Activated T-cell treated with anti-CD3 and anti-CD28 coated beads for 24 hours (primary cell): ENCODE data around the gene ONECUT3.

Experiments used
- DNase-seq: peaks from one replicate; pipeline ENCODE4 v3.0.0-alpha.2; 2020; ENCODE audit warnings: low read depth

ONECUT3 gene

GRCh38 chr19:1814833-1815604 lies 61.7 kb downstream of the ONECUT3 start:
- DNase-seq, result no peak

- DNase-seq, result no peak
These were observed 62.6 kb downstream of the ONECUT3 start for GRCh38 chr19:1815605-1816529.

GRCh38 chr19:1816530-1817298 lies 63.4 kb downstream of the ONECUT3 start:
- no peak for DNase-seq

GRCh38 chr19:1817553-1818179 lies 64.4 kb downstream of the ONECUT3 start:
- DNase-seq, result no peak

DNA sequence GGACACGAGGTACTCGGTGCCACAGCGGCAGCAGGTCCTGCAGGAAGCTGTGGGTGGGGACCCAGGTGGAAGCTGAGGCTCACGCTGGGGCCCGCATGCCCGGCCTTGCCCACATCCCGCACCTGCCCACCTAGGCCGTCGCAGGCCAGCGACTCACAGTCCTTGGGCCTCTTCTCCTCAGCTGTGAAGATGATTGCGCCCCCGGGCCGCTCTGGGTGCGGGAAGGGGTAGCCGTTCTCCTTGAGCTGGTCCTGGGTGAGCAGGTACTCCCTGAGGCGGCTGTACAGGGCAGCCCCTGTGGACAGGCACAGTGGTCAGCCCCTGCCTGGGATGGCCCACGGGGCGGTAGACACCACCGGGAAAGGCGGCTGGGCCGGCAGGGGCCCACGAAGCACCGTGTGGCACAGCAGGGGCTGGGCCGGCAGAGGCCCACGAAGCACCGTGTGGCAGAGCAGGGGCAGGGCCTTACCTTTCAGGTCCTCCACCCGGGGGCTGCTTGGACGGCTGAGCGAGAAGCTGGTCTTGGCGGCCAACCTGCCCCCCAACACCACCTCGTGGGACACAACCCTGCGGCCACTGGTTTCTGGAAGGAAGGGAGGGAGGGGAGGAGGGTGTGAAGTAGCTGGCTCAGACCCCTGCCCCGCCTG lies 65.4 kb downstream of the ONECUT3 start:
- no peak for DNase-seq

DNA sequence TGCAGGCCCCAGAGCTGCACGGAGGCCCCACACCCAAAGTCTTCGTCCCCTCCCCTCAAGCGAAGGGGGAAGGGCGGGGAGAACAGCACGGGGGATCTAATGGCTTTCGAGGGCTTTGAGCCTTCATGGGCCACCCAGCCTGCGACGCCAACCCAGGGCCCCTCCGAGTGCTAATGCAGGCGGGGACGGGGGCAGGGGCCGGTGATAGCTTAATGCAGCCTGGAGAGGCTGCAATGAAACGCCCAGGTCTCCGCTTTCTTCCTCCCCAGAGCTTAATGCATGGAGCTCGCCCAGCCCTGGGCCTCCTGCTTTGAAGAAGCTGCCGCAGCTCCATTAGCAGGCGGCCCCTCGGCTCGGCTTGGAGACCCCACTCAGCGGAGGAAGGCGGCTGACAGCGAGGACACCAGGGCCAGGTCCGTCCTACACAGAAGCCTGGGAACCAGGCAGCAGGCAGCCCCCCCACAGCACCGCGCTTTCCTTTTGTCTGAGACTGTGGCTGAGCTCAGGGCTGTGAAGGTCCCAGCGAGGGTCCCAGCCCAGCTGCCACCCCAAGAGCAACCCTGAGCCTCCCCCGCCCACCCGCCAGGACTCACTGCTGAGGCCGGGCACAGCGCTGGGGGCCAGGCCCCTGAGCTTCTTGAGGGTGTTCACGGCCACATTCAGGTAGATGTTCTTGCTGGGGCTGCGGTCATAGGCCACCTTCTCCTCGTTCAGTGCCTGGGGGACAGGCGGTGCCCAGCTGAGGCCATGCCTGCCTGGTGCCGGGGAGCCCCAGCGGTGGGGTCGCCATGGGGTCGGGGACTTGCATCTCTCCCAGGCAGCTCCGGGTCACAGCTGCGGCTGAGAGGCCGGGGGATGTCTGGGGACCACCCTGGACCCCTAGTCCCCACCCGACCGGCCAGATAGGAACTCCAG lies 66.3 kb downstream of the ONECUT3 start:
- DNase-seq, result no peak

GRCh38 chr19:1822210-1822609 lies 68.9 kb downstream of the ONECUT3 start:
- no peak for DNase-seq

- no peak for DNase-seq
These were observed 69.7 kb downstream of the ONECUT3 start for GRCh38 chr19:1823020-1823419.

DNA sequence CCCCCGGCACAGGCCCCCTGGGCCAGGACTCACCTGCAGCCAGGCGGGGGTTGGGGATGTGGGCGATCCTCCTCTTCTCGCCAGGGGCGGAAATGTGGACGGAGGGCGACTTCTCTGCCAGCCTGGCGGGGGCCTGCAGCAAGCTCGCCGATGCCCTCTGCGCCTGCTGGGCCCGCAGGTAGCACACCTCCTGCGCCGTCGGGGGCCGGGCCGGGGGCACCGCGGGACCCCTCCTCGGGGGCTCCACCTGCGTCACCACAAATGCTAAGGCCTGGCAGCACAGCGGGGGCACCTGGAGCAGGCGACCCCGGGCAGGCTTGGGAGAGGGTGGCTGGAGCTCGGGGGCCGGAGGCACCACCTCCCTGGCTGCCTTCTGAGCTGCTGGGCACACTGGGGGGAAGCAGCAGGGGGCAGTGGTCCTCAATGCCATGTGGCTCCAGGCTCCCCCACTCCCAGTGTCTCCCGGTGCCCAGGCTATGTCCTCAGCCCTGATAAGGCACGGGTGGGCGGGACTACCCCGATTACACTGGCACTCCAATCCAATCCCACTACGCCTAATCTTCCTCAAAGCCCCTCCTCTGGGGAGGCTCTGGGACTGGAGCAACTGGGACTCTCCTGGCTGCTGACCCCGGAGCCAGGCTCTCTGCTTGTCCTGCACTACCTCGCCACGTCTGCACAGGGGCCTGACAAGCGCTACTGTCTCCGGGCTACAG lies 70.4 kb downstream of the ONECUT3 start:
- DNase-seq, result no peak

DNA sequence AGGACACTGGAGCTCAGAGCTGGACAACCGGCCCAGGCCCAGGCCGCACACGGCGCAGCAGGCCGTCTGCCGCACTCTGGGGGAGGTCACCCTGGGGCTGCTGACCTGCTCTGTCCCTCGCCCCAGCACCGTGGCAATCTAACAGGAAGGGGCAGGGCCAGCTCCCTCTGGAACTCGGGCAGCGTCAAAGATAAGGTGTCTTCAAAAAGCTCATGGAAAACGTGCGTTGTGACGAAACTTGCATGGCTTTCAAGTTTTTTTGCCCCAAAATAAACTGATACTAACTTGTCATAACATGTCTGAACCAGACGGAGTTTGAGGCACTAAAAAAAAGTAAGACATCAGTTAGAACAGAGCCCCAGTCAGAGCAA lies 70.9 kb downstream of the ONECUT3 start:
- DNase-seq, result no peak

GRCh38 chr19:1825909-1826556 lies 72.7 kb downstream of the ONECUT3 start:
- DNase-seq, result peak; percentile 59

DNA sequence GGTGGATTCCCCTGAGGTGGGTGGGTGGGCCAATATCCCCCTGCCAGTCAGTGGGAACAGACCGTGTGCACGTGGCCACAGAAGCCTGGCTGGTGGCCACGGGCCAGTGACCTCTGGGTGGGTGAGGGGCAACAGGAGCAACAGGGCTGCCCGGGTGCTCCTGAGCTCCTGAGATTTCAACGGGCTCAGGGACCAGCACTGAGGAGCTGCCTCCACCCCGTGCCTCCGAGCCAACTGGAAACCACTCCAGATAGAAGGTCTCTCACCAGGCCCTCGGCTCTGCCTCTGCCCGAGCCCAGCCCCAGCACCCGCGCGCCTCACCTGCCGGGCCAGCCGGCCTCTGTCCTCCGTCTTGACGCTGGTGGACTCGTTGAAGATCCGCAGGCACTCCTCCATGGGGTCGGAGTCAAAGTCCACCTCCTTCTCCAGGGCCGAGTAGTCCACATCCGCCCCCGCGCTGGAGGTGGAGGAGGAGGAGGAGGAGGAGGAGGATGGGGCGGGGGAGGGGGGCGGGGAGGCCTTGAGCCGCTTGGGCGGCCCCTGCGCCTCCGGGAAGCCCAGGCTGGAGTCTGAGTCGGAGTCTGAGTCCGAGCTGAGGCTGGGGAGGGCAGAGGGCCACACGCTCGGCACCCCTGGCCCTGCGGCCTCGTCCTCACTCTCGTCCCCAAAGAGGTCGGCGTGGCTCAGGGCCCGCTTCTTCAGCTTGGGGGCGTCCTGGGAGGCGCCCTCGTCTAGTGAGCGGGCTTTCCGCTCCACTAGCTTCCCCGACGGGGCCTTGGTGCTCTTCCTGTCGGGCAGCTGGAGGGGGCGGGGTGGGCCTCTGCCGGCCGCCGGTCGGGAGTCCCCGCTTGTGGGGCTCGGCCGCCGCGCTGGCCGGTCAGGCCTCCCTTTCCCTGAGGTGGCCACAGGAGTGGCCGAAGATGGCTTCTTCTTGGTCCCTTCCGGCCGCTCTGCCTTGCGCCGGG lies 73.5 kb downstream of the ONECUT3 start:
- DNase-seq, result no peak

GRCh38 chr19:1827566-1828278 lies 74.4 kb downstream of the ONECUT3 start:
- DNase-seq, result no peak

DNA sequence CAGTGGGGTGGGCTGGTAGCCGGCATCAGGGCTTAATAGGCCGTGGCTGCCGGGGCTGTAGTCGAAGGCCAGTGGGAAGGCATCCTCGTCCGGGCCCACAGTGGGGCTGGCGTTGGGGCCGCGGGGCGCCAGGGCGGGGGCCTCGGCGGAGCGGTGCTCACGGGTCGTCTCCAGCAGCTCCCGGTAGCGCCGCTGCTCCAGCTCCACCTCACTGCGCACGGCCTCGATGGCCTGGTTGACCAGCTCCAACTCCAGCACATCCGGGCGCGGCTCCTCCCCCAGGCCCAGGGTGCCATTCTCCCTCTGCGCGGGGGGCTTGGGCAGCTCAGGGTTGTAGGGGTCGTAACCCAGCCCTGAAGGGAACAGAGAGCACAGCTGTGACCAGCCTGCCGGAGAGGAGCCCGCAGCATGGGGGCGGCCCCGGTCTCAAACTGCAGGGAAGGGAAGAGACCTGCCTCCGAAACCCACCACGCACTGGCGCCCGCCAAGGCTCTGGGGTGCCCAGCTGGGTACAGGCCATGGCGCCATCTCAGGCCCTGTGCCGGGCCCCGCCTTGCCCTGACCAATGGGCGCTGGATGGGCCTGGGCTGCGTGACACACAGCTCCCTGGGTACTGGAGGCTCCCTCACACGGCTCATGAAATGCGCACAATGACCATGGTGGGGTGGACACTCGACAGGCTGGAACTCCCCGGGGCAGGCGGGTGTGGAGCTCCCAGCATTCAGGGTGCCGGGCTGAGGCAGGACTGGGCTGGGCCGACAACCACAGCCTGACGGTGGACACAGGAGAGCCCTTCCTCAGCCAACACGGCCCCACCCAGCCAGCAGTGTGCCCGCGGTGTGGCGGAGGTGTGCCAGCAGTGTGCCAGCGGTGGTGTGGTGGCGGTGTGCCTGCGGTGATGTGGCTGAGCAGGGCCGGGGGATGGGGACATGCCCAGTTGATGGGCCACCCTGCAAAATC lies 75.3 kb downstream of the ONECUT3 start:
- DNase-seq, result no peak

- no peak for DNase-seq
These were observed 76.7 kb downstream of the ONECUT3 start for GRCh38 chr19:1829958-1830357.

DNA sequence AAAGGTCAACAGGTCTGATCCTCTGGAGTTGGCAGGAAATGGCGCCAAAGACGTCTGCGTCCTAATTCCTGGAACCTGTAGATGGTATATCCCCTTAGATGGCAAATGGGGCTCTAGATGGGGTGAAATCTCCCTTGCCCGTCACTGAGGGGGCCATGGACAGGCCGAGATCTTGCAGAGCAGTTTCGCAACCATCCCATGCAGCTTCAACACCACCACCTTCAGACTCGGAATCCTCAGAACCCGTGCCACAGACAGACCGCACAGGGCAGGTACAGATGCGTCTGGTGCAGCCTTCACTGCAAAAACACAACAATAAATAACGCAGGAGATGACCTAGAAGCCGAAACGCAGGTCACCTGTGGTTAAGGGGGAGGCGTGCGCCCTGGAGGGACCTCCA lies 77.3 kb downstream of the ONECUT3 start:
- no peak for DNase-seq
